Measurements from ENCODE around the gene FOSL2. TPM values are rescaled to one million over a fixed set of nuclear protein-coding genes. Genes with fewer than 3 reads are reported as not detected.

FOSL2 gene
- total RNA-seq, 1 donor from 2014 or later: 259 TPM

DNA sequence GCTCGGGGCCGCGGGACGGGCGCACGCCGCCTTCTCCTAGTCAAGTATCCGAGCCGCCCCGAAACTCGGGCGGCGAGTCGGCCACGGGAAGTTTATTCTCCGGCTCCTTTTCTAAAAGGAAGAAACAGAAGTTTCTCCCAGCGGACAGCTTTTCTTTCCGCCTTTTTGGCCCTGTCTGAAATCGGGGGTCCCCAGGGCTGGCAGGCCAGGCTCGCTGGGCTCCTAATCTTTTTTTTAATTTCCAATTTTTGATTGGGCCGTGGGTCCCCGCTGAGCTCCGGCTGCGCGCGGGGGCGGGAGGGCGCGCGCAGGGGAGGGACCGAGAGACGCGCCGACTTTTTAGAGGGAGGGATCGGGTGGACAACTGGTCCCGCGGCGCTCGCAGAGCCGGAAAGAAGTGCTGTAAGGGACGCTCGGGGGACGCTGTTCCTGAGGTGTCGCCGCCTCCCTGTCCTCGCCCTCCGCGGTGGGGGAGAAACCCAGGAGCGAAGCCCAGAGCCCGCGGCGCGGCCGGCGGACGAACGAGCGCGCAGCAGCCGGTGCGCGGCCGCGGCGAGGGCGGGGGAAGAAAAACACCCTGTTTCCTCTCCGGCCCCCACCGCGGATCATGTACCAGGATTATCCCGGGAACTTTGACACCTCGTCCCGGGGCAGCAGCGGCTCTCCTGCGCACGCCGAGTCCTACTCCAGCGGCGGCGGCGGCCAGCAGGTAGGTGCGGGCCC, 617 bp downstream of the FOSL2 start:
- no peak for DNase-seq (ENCODE audit: low spot score)

DNA sequence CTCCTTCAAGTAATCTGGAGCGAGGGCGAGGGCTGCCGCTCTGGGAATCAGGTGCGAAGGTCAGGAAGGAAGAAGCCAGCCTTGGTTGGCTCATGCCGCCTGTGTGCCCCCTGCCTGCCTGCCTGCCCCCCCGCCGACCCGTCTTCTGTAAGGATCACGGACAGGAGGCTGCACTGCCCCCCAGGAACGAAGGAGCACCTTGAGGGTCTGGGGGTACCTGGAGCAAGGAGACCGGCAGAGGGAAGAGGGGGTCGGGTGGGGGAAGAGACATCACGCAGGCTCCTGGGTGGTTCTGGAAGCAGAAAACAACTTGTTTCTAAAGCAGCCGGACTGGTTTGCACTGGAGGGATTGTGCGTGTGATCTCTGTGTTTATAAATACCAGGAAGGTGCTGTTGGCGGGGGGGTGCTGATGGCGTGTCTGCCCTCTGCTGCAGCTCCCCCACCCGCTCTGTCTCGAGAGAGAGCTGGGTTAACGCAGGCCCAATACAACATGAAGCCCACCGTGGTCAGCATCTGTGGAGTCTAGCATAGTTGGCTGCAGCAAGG, 1.7 kb downstream of the FOSL2 start:
- DNase-seq (ENCODE audit: low spot score): no peak

DNA sequence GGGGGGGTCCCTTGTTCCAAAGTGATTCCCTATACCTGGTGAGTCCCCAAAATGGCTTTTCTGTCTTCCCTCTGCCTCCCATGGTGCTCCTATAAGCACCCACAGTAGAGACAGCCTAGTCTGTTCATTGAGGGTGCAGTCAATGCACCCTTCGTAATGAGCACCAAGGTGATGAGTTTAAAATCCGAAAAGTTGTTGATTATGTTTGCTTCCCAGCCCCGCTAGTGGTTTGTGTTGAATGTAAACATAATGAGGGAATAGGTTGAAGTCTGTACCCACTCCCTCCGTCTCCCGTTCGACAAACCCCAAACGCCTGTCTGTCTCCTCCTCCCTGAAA, 2.3 kb downstream of the FOSL2 start:
- DNase-seq (ENCODE audit: low spot score): no peak

DNA sequence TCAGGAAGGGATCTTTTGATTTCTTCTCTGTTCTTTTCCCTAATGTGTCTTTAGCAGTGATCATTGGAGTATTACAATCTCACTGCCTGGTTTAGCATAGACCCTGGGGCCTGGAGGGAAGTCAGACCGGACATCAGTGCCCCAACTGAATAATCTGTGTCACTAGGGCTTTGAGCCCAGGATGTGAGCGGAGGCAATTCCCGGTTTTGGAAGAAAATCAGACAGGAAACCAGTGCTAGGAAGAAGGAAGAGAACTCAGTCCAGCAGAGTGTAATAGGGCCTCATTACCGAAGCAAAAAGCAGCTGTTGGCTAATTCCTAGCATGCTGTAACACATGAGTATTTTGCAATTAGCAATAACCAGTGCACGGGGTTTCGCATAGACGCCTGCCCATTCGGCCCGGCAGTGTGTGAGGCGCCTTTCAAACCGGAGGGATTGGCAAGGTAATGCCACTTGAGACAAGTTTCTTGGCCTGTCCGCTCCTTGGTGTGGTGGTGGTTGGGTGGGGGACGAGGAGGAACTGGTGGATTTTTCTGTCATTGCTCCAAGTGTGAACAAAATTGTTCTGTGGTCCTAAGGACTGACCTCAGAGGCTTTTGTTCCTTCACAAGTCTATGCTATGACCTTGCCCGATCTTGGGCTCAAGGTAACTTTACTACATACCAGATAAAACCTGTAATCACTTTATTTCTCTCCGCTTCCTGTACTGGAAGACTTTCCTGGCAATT, 2.8 kb downstream of the FOSL2 start:
- DNase-seq (ENCODE audit: low spot score): no peak

DNA sequence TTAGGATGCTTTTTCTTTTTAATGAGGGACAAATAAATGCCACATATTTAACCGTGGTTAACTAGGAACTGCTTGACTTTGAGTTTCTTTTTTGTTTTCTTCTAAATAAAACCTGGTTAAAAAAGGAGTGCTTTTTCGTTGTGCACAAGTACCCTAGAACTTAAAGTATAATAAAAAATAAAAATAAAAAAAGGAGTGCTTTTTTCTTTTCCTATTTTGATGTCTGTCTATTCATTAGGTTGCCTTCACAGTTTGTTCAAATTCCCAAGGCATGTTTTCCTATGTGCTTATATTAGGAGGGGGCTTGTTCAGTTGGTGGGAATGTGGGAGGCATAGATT, 4.4 kb downstream of the FOSL2 start:
- DNase-seq (ENCODE audit: low spot score): no peak

DNA sequence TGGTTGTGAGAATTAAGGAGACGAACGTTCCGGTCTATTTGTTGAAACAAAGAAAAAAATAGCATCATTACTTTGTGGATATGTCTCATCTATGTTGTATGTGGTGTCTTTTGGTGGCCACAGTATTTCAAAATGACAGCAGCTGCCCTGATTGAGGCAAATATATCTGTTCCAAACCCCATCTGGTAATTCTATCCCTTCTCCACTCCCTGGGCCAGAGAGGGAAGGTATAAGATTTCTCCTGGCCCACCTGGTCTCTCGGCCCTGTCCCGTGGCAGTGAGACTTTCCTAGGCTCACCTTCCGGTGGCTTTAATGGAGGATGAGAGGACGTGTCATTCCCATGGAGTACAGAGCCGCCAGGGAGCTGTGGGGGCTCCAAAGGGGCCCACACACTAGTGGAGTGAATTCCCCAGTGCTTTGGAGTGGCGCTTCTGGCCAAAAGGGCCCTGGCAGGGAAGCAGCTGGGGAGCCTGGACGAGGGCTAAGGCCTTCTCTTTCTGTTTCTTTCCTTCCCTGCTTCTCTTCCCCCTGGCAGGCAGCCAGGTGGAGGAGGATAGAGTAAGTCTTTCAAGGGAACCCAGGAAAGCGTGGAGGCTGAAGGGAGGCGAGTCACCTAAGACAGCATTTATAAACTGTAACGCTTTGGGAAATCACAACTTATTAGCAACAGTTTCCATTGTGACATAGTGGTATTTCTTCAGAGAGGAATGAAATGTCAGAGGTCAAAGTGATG, 5.6 kb downstream of the FOSL2 start:
- no peak for DNase-seq (ENCODE audit: low spot score)

DNA sequence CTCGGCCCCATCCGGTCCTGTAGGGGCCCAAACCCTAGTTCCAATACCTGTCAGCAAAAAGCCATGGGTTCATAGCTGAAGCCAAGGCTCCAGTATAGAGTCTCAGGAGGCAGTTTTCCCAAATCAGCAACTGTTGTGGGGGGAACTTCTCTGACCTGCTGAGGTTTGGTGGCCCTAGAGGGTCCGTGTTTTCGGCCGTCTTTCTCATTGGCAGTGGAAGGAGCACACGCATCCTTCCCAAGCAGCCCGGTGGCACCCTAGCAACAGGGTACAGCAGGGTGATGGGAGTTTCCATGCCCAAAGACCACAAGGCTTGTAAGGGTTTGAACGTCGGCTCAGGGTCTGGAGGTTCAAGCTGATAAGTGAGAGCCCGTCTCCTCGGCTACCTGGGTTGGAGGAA, 6.6 kb downstream of the FOSL2 start:
- no peak for DNase-seq (ENCODE audit: low spot score)

DNA sequence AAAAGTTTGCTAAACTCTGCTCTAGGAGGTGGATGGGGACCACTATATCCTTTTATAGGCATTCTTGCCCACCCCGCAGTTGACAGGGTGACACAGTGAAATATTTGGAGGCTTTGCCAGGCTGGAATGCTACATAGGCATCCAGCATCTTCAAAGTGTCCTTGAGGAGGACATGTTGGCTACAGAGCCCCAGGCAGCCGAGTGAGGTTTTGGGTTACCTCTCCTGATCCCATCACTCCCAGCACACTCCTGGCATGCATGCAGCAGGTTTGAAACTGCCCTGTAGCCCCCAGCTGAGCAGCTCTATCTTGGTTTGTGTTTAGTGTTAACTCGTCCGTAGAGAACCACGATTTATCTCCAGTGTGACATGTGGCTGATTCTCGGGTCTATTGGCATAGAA, 7.3 kb downstream of the FOSL2 start:
- no peak for DNase-seq (ENCODE audit: low spot score)

DNA sequence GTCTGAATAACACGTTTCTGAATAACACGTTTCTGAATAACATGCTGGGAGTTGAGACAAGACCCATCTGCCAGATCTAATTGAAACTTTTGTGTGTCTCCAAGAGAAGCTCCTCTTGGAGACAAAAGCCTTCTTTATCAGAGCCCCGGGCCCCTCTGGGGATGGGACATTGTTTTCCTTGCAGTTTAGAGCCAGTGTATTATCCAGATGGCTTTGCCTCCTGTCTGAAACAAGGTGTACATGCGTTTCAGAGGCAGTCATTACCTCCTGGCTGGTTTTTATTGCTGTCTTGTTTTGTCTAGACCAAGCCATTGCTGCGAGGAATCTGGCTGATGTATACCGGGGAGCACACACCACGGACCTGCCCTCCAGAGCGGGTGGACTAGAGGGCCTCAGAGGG, 7.8 kb downstream of the FOSL2 start:
- DNase-seq (ENCODE audit: low spot score): no peak

DNA sequence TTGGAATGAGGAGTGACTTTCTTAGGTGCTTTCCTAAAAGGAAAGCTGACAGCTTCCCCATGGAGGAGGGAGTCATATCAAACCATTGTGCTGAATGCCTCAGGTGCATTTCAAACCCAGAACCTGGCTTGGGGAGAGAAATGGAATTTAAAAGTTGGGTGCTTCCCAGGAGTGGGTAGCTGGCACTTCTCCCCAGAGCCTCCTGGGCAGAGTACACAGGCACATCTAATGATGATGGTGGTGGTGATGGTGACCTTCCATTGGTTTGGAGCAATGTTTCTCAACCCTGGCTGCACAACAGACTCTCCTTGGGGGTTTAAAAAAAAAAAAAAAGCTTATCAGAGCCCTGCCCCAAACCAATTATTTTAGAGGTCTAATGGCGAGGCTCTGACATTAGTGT, 8.3 kb downstream of the FOSL2 start:
- DNase-seq (ENCODE audit: low spot score): no peak

DNA sequence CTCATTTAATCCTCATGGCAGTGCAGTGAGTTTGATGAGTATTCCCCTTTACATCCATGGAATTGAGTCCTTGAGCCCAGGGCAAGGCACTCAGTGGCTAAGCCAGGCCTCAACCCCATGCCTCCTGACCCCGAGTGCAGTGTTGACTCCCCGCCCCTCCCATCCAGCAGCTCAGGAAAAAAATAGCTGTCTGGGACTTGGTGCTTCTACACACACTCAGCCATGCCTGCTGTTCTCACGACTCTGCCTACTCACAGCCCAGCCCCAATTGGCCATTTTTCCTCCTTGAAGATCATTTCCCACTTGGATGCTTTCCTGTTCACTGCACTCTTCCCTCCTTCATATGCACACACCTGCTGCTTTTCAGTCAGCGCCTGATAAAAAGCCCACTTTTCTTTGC, 8.8 kb downstream of the FOSL2 start:
- DNase-seq (ENCODE audit: low spot score): no peak

DNA sequence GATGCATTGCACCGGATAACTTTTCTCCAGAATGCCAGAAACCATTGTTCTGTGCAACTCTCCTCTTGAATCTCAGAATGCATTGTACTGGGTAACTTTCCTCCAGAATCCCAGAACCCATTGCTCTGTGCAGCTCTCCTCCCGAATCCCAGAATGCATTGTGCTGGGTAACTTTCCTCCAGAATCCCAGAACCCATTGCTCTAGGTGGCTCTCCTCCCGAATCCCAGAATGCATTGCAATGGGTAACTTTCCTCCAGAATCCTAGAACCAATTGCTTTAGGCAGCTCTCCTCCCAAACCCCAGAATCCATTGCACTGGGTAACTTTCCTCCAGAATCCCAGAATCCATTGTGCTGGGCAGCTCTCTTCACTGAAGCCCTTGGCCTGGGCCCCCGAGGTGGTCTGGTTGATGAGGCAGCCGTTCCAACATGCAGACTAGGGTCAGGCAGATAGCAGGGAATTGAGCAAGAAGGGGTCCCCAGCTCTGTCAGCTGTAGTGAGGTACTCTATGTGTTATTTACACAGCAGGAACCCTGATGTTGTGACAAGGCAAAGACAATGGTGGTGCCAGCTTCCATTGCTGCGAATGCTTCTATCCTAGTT, 9.4 kb downstream of the FOSL2 start:
- DNase-seq (ENCODE audit: low spot score): no peak

DNA sequence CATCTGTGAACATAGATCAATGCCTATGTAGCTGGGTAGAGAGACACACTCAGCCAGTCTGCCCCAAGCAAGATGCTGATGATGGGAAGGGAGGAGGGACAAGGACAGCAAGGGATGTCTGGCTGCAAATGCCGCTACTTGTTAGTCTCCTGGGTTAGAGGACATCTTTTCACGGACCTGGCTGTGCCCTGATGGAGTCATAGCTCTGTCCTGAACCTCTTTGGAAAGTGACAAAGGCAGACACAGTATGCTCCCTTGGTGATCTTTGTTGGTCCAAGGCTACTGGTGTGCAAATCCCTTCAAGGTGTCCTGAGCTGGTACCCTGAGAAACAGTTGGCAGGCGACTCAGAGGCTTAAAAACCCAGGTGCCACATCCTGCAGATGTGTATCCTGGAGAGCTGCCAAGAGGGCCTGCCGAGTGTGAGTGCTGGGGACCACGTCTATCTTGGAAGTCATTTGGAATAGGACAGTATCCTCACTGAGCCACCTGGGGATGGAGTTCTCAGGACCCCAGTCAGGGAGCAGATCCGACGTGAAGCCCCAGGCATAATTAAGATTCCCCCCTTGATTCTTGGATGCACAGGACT, 10.8 kb downstream of the FOSL2 start:
- no peak for DNase-seq (ENCODE audit: low spot score)

DNA sequence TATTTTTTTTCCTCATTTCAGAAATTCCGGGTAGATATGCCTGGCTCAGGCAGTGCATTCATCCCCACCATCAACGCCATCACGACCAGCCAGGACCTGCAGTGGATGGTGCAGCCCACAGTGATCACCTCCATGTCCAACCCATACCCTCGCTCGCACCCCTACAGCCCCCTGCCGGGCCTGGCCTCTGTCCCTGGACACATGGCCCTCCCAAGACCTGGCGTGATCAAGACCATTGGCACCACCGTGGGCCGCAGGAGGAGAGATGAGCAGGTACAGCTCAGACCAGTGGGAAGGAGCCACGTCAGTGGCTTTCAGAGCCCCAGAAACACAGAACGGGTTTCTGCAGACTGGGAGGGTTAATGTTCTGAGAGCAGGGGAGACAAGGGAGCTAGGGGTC, 11.4 kb downstream of the FOSL2 start:
- DNase-seq (ENCODE audit: low spot score): no peak

DNA sequence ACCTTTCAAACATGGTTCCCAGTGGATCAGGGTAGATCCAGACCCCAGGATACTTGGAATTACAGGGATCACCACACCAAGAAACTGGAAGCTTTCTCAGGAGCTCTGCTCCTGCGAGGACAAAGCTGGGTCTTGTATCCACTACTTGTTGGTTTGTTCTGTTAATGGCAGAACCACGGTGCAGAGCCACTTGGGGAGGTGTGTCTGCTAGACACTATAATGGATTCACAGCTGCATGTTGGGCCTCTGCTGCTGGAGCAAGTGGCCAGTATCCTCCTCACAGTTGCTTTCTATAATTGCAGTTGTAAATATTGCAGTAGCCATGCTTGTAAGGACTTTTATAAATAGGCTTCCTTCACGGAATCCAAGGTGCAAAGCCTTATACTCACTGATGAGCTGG, 12.9 kb downstream of the FOSL2 start:
- DNase-seq (ENCODE audit: low spot score): no peak

DNA sequence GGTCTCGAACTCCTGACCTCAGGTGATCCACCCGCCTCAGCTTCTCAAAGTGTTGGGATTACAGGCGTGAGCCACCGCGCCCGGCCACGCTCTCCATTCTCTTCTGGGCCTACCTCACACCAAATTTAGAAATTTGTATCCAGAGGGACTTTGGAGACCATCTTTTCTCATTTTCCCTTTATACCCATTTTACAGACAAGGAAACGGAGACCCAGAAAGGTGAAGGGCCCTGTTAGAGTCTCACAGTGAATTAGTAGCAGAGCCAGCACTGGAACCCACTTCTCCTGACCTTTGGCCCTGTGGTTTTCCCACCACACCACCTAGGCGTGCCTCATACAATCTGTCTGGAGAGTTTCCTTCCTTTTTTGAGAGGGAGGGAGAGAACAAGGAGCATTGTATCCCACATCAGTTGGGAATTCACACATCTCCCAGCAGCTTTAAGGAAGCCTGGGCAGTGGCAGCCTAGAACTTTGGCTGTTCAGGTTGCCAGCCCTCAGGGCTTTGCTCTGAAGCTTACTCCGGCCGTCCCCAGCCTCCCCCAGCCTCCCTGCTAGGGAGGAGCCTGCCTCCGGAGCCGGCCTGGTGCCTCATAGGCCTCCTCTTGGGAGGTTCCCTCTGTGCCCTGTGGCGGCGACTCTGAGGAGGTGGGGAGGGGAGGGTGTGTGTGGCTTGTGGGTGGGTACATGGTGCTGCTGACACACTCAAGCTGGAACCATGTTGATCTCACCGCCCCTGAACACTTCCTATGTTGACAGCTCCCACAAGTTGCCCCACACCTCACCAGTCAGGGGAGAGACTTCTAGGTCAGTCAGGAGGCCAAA, 13.8 kb downstream of the FOSL2 start:
- no peak for DNase-seq (ENCODE audit: low spot score)

DNA sequence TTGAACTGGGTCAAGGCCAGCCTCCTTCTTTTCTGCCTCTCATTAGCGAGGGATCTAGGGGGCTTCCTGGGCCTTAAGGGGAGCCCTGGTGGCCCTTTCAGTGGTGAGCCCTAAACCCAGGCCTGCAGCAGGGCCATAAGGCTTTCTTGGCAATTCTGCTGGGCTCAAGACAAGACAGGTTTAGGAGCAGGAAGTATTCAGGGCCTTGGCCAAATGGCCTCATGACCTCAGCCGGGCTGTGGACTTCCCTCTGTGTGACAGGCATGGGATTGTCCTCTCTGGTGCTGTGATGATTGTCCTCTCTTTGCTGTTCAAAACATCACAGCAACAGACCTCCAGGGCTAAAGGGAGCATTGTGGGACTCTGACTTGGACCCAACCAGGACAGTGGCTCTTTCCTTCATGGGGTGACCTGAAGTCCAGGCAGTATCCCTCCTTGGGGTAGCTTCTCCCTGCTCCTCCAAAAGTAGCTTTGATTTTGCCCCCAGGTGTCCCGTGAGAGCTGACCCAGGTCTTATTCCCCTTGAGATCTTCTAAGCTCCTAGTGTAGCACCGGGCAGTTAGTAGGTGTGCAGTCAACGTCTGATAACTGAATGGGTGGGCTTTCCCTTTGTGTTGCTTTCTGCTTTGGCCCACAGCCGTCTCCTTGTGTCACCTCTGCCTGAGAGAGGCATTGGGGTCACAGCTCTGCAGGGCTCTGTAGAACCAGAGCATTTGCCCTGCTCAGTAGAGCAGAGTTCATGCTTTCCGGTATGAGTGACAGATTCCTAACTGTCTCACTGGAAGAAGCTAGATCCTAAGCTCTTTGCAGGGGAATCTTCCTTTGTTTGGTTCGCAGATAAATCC, 14.7 kb downstream of the FOSL2 start:
- DNase-seq (ENCODE audit: low spot score): no peak

DNA sequence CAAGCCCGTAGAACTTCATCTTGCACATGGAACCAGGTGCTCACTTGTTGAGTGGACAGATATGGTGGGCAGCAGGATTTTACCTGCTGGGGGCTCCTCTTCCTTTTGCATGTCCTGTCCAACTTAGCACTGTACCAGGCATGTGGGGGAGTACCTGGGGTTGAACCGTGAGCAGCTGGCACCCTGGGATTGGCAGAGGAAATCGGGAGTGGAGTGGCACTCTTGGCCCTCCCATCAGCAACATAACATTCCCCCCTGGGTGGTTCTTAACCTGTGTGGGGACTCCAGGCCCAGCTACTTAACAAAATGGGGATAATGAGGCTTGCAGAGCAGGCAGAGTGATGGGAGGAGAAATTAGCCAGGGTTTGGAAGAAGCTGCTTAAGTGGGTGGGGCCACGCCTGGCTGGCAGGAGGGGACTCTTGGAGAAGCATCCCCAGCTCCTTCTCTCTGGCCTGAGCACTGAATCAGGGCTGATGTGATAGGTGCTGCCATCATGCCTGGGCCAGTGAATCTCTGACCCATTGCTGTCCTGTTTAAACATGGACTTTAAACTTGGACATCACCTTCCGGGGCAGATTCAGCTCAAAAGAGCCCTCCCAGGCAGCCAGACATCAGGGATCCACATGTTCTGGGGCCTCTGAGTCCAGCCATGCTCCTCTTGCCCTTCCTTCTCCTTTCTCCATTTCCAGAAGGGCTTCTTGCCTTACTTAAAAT, 15.5 kb downstream of the FOSL2 start:
- DNase-seq (ENCODE audit: low spot score): no peak
